Liver (tissue), 9 donors: ENCODE results near the gene ZNF630. TPM values are rescaled to one million over a fixed set of nuclear protein-coding genes. Genes with fewer than 3 reads are reported as not detected.

Experiments
- DNase-seq: peaks from one replicate; pipeline ENCODE4 v3.0.0-alpha.2; 2017; ENCODE audit warnings: low spot score
- H3K27ac ChIP-seq, 2 donors: one replicate each; pipeline ENCODE4 v1.7.0; 2013; ENCODE audit warnings: inconsistent platforms in 2 of 2, low read length in 2 of 2, control low read depth in 1 of 2, low read depth in 1 of 2, mild to moderate bottlenecking in 1 of 2
- H3K27me3 ChIP-seq, 4 donors: one replicate each; pipeline versions ENCODE4 v1.6.1 to v1.7.0; 2013; ENCODE audit warnings: low read length in 3 of 4, inconsistent platforms in 1 of 4, mild to moderate bottlenecking in 1 of 4, moderate library complexity in 1 of 4; ENCODE audit not compliant: control insufficient read depth in 4 of 4, insufficient read depth in 4 of 4
- H3K36me3 ChIP-seq, 4 donors: one replicate each; pipeline versions ENCODE4 v1.6.1 to v1.7.0; 2013; ENCODE audit warnings: low read length in 3 of 4, mild to moderate bottlenecking in 3 of 4, low read depth in 1 of 4, moderate library complexity in 1 of 4; ENCODE audit not compliant: control insufficient read depth in 4 of 4, insufficient read depth in 3 of 4
- H3K4me1 ChIP-seq, 4 donors: one replicate each; pipeline versions ENCODE4 v1.6.1 to v1.7.0; 2013; ENCODE audit warnings: low read length in 3 of 4, mild to moderate bottlenecking in 3 of 4, moderate library complexity in 1 of 4; ENCODE audit not compliant: control insufficient read depth in 4 of 4, insufficient read depth in 4 of 4
- H3K4me3 ChIP-seq, 3 donors: one replicate each; pipeline versions ENCODE4 v1.6.1 to v1.7.0; 2013; ENCODE audit warnings: low read length in 3 of 3, control low read depth in 1 of 3, low read depth in 1 of 3, mild to moderate bottlenecking in 1 of 3
- H3K9ac ChIP-seq, 2 donors: one replicate each; pipeline ENCODE4 v1.7.0; 2013; ENCODE audit warnings: low read length in 2 of 2, mild to moderate bottlenecking in 2 of 2, moderate library complexity in 2 of 2, control low read depth in 1 of 2, low read depth in 1 of 2
- H3K9me3 ChIP-seq, 4 donors: one replicate each; pipeline versions ENCODE4 v1.6.1 to v1.7.0; 2013; ENCODE audit warnings: low read length in 3 of 4; ENCODE audit not compliant: control insufficient read depth in 4 of 4
- FOXA1 ChIP-seq: IDR thresholded peaks from 2 replicates; pipeline ENCODE4 v1.6.1; 2016; ENCODE audit warnings: antibody characterized with exemption
- GABPA ChIP-seq, 2 donors: IDR thresholded peaks in 1 of 2; conservative IDR thresholded peaks in 1 of 2; 2 replicates each; pipeline ENCODE4 v1.6.1; 2016; ENCODE audit warnings: antibody characterized with exemption in 2 of 2, mild to moderate bottlenecking in 1 of 2, moderate library complexity in 1 of 2
- HNF4A ChIP-seq, 2 donors: conservative IDR thresholded peaks; 2 replicates each; pipeline ENCODE4 v1.6.1; 2016; ENCODE audit warnings: antibody characterized with exemption in 2 of 2, mild to moderate bottlenecking in 2 of 2
- HNF4G ChIP-seq: IDR thresholded peaks from 2 replicates; pipeline ENCODE4 v1.6.1; 2016; ENCODE audit warnings: antibody characterized with exemption
- JUND ChIP-seq, 2 donors: IDR thresholded peaks; 2 replicates each; pipeline ENCODE4 v1.6.1; 2016; ENCODE audit warnings: antibody characterized with exemption in 2 of 2
- MAX ChIP-seq: IDR thresholded peaks from 2 replicates; pipeline ENCODE4 v1.6.1; 2016; ENCODE audit warnings: antibody characterized with exemption
- NR2F2 ChIP-seq: IDR thresholded peaks from 2 replicates; pipeline ENCODE4 v1.6.1; 2016; ENCODE audit warnings: antibody characterized with exemption
- RAD21 ChIP-seq, 2 donors: IDR thresholded peaks; 2 replicates each; pipeline ENCODE4 v1.6.1; 2016; ENCODE audit warnings: antibody characterized with exemption in 2 of 2, mild to moderate bottlenecking in 2 of 2
- RXRA ChIP-seq, 2 donors: IDR thresholded peaks; 2 replicates each; pipeline ENCODE4 v1.6.1; 2017 to 2018; ENCODE audit warnings: antibody characterized with exemption in 2 of 2, mild to moderate bottlenecking in 1 of 2
- SP1 ChIP-seq: IDR thresholded peaks from 2 replicates; pipeline ENCODE4 v1.6.1; 2018; ENCODE audit warnings: antibody characterized with exemption, mild to moderate bottlenecking
- TAF1 ChIP-seq: conservative IDR thresholded peaks from 2 replicates; pipeline ENCODE4 v1.6.1; 2016; ENCODE audit warnings: antibody characterized with exemption, mild to moderate bottlenecking
- YY1 ChIP-seq: IDR thresholded peaks from 2 replicates; pipeline ENCODE4 v1.6.1; 2016; ENCODE audit warnings: antibody characterized with exemption, mild to moderate bottlenecking
- WGBS: extraction: QIAGEN DNeasy Blood & Tissue Kit; methylation state at CpG from one replicate; pipeline ENCODE4 v1.1.7; 2013; 5-methylcytosine and 5-hydroxymethylcytosine counted together
- polyA plus RNA-seq, 2 donors: library from polyadenylated mRNA; stranded (reverse) in 1 of 2; unstranded in 1 of 2; fragments of 200-250 nt in 1 of 2; fragments of >200 nt in 1 of 2; fragmentation: Nextera tagmentation in 1 of 2; extraction: Ambion mirVana in 1 of 2; gene quantifications; one replicate each; pipeline versions ENCODE4 v1.2.1 to v1.2.3, GENCODE V29; 2013 to 2015
- total RNA-seq, 2 donors: library from RNA; depleted of rRNA; stranded (reverse); fragments of >200 nt; gene quantifications; one replicate each; pipeline ENCODE4 v1.2.3, GENCODE V29; 2014
- TF ChIP-seq, protein P1 (sequence below): fragments of 150-350 bp; IDR thresholded peaks from 2 replicates; pipeline ENCODE4 v1.5.1; 2017; ENCODE audit warnings: improper control_type of control experiment, low read depth, low read length; ENCODE audit not compliant: missing input control
- TF ChIP-seq, protein P2 (sequence below): IDR thresholded peaks from 2 replicates; pipeline ENCODE4 v1.6.1; 2016; ENCODE audit warnings: antibody characterized with exemption
- donor health status: healthy.
- donor health status: healthy.
- donor health status: healthy.
- donor health status: healthy.
- donor health status: healthy.

The ZNF630 gene
- total RNA-seq (under 1 TPM; 0.75 to 0.79 TPM), polyA plus RNA-seq (under 1 TPM; 0.30 to 0.65 TPM)

DNA sequence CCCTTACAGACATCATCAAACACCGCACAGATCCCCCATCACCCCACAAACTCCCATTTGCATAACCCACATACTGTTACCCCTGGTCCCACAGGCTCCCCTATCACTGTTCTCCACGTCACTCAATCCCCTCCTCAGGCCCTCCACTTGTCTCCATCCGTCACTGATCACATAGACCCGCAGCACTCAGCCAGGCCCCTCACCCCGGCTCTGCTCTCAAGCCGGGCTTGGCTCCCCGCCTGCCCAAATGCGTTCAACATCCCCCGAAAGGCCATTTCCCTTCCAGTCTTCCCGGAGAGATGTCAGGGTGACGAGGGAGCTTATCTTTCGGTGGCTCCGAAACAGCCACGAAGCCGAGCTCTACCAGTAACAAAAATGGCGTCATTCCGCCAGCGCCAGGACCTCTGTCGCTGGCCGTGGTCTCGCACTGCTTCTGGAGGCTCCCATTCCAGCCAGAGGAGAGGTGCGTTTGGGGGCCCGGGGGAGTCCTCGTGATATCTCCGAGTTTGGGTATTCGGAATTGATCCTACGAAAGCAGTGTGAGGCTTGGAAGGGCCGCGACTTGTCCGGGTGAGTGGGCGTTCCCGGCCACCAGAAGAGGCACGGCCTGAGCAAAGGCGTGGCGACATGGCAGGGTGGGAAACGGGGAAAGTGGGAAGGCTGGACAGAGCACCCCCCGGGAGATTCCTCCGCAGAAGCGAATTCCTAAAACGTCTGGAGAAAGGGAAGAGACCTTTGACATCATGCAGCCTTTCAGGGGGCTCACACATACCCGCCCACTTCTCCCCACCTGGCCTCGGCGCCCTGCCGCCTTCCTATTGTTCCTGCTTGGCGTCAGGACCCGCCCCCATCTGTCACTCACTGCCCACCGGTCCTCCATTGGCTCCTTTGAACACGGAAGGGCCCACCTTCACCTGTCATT, at the start of gene ZNF630:
TSS of gene ZNF630 (minus strand) at position 577 of the 922 bp plus-strand sequence. CDS start 4,754 bp downstream, outside the sequence.
- 2% methylated on average over 48 of the region's 48 CpGs for WGBS
- DNase-seq: peak; percentile 52
- Histone ChIP-seq H3K4me1 (peaks cover 0 to 6% (median 0%) of the 10 kb centered on the region in 4 donors), H3K9me3 (no peaks in the 10 kb centered on the region), H3K9ac (peak within 1 kb of the TSS; percentile 52 to 53), H3K36me3 (no peaks in the 10 kb centered on the region), H3K4me3 (peak within 1 kb of the TSS; percentile 67 to 89 (median 74)), H3K27me3 (no peaks in the 10 kb centered on the region), H3K27ac (peak within 1 kb of the TSS; percentile 75 to 84)
- TF ChIP-seq MAX (peak; percentile 35), JUND (IDR thresholded peaks at IDR 0.05) (no peak), YY1 (peak; percentile 98), SP1 (peak; percentile 40), TAF1 (no peak)

GRCh38 chrX:48107717-48108116, 36.3 kb upstream of the ZNF630 start:
- Histone ChIP-seq H3K9me3 (no peaks in the 10 kb centered on the region), H3K4me1 (no peaks in the 10 kb centered on the region), H3K36me3 (no peaks in the 10 kb centered on the region), H3K27me3 (no peaks in the 10 kb centered on the region), H3K9ac (no peak overlapping the region), H3K4me3 (no peak overlapping the region), H3K27ac (no peak overlapping the region)
- TF ChIP-seq SP1 (no peak), RXRA (IDR thresholded peaks at IDR 0.05) (no peak)
- no peak for DNase-seq
- WGBS: 71% methylated on average over 6 of the region's 6 CpGs

DNA sequence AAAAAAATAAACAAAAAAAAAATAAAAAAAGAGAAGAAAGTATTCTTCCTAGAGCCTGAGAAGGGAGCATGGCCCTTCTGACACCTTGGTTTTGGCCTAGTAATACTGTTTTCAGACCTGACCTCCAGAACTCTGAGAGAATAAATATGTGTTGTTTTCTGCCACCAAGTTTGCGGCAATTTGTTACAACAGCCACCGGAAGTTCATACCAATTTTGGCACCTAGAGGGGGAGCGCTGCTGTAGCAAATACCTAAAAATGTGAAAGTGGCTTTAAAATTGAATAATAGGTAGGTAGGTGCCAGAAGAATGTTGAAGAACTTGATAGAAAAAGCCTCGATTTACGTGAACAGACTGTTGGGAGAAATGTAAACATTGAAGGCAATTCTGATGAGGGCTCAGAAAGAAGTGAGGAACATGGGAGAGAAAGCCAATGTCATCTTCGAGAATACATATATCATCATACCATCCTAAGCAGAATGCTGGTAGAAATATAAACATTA, 31.5 kb upstream of the ZNF630 start:
- no peak overlapping the region for H3K9ac ChIP-seq
- H3K9me3 ChIP-seq: no peaks in the 10 kb centered on the region
- 88% methylated on average over 6 of the region's 6 CpGs for WGBS
- no peaks in the 10 kb centered on the region for H3K36me3 ChIP-seq
- H3K27me3 ChIP-seq: no peaks in the 10 kb centered on the region
- H3K4me3 ChIP-seq: no peak overlapping the region
- no peak overlapping the region for H3K27ac ChIP-seq
- no peak for DNase-seq
- H3K4me1 ChIP-seq: no peaks in the 10 kb centered on the region
- TF ChIP-seq MAX (no peak), HNF4A (conservative IDR thresholded peaks at IDR 0.05) (no peak), TAF1 (no peak), YY1 (no peak), JUND (IDR thresholded peaks at IDR 0.05) (no peak), FOXA1 (no peak), SP1 (no peak), RXRA (IDR thresholded peaks at IDR 0.05) (no peak), RAD21 (IDR thresholded peaks at IDR 0.05) (no peak)

DNA sequence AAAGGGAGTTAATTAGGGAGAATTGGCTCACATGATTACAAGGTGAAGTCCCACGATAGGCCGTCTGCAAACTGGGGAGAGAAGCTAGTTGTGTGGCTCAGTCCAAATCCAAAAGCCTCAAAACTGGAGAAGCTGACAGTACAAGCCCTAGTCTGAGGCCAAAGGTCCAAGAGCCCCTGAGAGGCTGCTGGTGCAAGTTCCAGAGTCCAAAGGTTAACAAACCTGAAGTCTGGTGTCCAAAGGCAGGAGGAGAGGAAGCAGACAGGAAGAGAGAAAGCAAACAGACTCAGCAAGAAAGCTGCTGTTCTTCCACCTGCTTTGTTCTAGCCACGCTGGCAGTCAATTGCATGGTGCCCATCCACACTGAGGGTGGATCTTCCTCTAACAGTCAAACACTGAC, 30.0 kb upstream of the ZNF630 start:
- H3K4me1 ChIP-seq: no peaks in the 10 kb centered on the region
- no peaks in the 10 kb centered on the region for H3K27me3 ChIP-seq
- no peaks in the 10 kb centered on the region for H3K9me3 ChIP-seq
- H3K9ac ChIP-seq: no peak overlapping the region
- 77% methylated on average over 3 of the region's 3 CpGs for WGBS
- no peak overlapping the region for H3K4me3 ChIP-seq
- no peaks in the 10 kb centered on the region for H3K36me3 ChIP-seq
- no peak overlapping the region for H3K27ac ChIP-seq
- no peak for DNase-seq
- peak; percentile 7 for TF ChIP-seq HNF4G
- TF ChIP-seq SP1: no peak
- no peak for TF ChIP-seq TAF1
- no peak for TF ChIP-seq FOXA1
- TF ChIP-seq, protein P1, sequence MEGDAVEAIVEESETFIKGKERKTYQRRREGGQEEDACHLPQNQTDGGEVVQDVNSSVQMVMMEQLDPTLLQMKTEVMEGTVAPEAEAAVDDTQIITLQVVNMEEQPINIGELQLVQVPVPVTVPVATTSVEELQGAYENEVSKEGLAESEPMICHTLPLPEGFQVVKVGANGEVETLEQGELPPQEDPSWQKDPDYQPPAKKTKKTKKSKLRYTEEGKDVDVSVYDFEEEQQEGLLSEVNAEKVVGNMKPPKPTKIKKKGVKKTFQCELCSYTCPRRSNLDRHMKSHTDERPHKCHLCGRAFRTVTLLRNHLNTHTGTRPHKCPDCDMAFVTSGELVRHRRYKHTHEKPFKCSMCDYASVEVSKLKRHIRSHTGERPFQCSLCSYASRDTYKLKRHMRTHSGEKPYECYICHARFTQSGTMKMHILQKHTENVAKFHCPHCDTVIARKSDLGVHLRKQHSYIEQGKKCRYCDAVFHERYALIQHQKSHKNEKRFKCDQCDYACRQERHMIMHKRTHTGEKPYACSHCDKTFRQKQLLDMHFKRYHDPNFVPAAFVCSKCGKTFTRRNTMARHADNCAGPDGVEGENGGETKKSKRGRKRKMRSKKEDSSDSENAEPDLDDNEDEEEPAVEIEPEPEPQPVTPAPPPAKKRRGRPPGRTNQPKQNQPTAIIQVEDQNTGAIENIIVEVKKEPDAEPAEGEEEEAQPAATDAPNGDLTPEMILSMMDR: no peak
- TF ChIP-seq JUND (IDR thresholded peaks at IDR 0.05): no peak
- peak; percentile 8 to 78 for TF ChIP-seq HNF4A (conservative IDR thresholded peaks at IDR 0.05)
- TF ChIP-seq, protein P2, sequence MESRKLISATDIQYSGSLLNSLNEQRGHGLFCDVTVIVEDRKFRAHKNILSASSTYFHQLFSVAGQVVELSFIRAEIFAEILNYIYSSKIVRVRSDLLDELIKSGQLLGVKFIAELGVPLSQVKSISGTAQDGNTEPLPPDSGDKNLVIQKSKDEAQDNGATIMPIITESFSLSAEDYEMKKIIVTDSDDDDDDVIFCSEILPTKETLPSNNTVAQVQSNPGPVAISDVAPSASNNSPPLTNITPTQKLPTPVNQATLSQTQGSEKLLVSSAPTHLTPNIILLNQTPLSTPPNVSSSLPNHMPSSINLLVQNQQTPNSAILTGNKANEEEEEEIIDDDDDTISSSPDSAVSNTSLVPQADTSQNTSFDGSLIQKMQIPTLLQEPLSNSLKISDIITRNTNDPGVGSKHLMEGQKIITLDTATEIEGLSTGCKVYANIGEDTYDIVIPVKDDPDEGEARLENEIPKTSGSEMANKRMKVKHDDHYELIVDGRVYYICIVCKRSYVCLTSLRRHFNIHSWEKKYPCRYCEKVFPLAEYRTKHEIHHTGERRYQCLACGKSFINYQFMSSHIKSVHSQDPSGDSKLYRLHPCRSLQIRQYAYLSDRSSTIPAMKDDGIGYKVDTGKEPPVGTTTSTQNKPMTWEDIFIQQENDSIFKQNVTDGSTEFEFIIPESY: no peak
- no peak for TF ChIP-seq GABPA (IDR thresholded peaks at IDR 0.05 in 1 of 2, conservative IDR thresholded peaks at IDR 0.05 in 1 of 2)
- no peak for TF ChIP-seq NR2F2
- TF ChIP-seq RXRA (IDR thresholded peaks at IDR 0.05): no peak
